ENCODE data around the gene SLAMF6.
"Not testable (repeated sequence)": the region's sequence is repeated elsewhere in the genome, so short reads cannot be mapped to it uniquely, and the experiment has no call there.

The SLAMF6 gene

DNA sequence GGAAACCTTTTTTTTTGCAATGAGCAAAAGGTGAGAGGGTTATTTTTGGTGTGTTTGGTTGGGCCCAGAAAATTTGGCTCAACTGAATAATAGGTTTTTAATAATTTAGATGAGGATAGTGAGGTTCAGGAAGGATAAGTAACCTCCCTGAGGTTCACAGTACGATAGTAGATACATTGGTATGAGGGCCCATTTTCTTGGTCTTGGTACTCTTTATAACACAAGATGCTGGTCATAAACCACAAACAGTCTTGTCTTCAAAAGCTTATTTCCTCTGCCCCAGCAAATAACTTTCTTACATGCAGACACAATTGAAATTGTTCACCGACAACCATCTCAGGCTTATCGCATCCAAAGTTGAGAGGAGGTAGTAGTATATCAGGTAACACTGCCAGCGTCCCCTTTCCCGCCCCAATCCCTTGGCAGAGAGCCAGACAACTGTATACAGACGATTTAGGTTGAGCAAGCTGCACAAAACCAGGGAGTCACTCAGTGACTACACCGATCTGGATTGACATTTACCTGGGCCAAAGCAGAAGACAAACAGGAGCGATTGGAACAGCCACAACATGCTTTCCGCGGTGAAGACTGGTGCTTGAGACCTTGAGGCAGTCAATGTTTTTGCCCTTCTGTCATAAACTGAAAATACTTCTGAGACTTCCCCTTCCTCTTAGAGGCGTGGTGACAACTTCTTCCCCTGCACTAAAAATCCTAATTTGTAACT is at the start of gene SLAMF6:
Gene SLAMF6, minus strand, starts transcription at position 634 of the 724 bp plus-strand sequence. Its CDS starts 63 bp downstream, at position 571.
- FAIRE-seq (peak; percentile 98), DNase-seq (ENCODE audit: insufficient read length, low spot score) (no peak)

DNA sequence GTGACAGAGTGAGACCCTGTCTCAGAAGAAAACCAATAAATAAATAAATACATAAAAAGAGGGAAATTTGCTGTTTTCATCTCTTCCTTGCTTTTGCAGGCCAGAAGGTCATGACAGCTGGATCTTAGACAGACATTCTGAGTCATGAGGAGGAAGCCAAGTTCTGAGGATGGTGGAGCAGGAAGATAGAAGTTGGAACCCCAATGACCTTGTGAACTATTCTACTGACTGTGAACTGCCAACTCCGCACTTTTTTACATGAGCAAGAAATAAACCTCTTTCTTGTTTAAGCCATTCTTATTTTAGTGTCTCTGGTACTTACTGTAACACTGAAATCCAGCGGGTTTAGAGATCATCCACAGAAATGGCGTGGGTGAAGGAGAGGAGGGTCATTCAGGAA is 47.8 kb upstream of the SLAMF6 start:
- no peak for FAIRE-seq

DNA sequence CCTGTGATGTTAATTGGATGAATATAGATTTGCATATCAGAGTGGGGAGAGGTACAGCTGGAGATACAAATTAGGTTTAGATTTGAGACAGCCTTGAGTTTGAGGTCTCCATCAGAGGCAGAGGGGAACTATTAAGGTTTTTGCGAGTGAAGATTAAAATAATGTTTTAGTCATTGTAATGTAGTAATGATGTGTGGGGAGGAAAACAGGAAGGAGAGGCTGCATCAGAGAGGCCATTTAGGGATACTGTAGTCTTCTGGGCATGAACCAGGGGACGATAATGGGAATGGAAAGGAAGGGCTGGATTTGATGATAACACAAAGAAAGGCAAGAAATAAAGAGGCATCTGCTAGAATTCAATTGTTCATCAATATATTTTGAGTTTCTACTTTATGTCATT is 46.8 kb upstream of the SLAMF6 start:
- no peak for DNase-seq (ENCODE audit: insufficient read length, low spot score)
- peak; percentile 53 for FAIRE-seq

More for the DNA sequence above, 47.8 kb upstream of the SLAMF6 start:
- DNase-seq (ENCODE audit: insufficient read length, low spot score) = no peak

DNA sequence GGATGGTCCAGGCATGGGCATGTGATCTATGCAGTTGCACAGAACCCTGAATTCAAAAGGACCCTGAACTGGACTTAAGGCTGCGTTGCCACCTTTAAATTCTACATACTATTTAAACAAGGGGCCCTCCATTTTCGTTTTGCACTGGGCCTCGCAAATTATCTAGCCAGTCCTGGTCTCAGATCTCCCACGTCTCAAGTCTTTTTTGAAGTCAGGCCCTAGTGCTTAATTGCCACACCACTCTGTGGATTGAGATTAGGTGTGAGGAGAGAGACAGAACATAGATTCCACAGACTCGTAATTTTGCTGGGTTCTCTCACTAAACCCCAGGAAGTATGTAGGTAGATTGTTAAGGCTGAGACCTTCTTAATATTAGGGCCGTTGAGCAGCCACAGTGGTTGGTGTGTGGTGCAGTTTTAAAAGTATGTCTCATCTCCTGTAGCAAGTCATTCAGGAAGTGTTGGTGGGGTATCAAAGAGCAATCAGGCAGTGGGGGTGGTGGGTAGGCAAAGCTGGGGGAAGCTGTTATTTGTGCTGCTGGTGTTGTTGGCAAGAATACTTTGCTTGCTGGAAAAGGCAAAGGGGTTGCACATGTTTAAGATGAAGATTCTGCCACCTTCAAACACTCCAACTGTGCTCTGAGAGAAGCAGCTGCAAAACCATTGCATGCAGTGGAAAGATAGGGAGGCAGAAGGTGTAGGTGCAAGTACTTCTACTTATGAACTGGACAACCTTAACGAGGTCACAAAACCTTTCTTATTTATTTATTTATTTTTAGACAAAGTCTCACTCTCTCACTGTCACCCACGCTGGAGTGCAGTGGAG is 45.0 kb upstream of the SLAMF6 start:
- no peak for DNase-seq (ENCODE audit: insufficient read length, low spot score)
- FAIRE-seq = peak; percentile 93

DNA sequence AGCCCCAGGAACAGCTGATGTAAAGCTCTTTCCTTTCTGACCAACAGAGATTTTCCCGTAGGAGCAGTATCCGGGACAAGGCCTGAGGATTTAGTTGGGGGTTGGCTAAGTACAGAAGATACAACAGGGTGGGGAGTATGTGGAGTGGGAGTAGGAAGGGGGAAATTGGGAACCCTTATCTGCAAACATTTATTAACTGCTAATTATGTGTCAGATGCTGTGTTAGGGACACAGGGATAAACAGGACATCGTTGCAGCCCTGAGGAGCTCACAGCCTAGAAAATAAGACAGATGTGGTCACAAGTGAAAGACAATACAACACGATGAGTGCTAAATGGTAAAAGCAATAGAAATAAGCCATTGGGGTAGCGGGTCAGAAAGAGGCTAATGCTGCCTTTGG is 44.3 kb upstream of the SLAMF6 start:
- FAIRE-seq = peak; percentile 44
- no peak for DNase-seq (ENCODE audit: insufficient read length, low spot score)

DNA sequence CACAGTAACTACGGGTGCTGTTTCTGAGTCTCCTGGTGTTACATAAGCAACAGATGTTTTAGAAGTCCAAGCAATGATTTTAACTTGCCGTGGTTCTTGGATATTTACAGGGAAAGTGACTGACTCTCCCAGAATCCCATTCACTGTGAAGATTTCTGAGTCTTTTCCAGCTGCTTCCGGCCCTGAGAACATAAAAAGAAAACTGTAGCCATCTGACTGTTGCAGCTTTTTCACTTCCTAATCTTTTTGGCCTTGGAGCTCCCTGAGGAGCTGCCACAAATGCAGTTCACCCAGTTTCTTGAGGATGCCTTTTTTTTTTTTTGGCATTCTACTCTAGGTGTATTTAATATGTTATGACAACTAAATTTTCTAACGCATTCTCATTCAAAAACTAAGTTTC is 42.5 kb upstream of the SLAMF6 start:
- no peak for DNase-seq (ENCODE audit: insufficient read length, low spot score)

DNA sequence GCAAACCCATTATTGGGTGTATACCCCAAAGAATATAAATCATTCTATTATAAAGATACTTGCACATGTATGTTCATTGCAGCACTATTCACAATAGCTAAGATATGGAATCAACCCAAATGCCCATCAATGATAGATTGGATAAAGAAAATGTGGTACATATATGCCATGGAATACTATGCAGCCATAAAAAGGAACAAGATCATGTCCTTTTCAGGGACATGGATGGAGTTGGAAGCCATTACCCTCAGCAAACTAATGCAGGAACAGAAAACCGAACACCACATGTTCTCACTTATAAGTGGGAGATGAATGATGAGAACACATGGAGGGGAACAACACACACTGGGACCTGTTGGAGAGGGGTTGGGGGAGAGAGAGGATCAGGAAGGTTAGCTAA is 40.2 kb upstream of the SLAMF6 start:
- not testable (repeated sequence) for DNase-seq (ENCODE audit: insufficient read length, low spot score); FAIRE-seq

More for the DNA sequence above, 42.5 kb upstream of the SLAMF6 start:
- no peak for FAIRE-seq

DNA sequence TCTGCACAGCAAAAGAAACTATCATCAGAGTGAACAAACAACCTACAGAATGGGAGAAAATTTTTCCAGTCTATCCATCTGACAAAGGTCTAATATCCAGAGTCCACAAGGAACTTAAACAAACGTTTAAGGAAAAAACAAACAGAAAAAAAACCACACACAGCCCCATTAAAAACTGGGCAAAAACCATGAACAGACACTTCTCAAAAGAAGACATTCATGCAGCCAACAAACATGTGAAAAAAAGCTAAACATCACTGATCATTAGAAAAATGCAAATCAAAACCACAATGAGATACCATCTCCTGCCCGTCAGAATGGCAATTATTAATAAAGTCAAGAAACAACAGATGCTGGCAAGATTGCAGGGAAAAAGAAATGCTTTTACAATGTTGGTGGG is 39.7 kb upstream of the SLAMF6 start:
- not testable (repeated sequence) for DNase-seq (ENCODE audit: insufficient read length, low spot score); FAIRE-seq

DNA sequence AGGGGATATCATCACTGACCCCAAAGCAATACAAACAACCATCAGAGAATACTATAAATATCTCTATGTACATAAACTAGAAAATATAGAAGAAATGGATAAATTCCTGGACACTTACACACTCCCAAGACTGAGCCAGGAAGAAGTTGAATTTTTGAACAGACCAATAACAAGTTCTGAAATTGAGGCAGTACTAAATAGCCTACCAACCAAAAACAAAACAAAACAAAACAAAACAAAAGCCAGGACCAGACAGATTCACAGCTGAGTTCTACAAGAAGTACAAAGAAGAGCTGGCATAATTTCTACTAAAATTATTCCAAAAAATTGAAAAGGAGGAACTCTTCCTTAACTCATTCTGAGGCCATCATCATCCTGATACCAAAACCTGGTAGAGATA is 37.8 kb upstream of the SLAMF6 start:
- DNase-seq (ENCODE audit: insufficient read length, low spot score) (no peak), FAIRE-seq (peak; percentile 53)

DNA sequence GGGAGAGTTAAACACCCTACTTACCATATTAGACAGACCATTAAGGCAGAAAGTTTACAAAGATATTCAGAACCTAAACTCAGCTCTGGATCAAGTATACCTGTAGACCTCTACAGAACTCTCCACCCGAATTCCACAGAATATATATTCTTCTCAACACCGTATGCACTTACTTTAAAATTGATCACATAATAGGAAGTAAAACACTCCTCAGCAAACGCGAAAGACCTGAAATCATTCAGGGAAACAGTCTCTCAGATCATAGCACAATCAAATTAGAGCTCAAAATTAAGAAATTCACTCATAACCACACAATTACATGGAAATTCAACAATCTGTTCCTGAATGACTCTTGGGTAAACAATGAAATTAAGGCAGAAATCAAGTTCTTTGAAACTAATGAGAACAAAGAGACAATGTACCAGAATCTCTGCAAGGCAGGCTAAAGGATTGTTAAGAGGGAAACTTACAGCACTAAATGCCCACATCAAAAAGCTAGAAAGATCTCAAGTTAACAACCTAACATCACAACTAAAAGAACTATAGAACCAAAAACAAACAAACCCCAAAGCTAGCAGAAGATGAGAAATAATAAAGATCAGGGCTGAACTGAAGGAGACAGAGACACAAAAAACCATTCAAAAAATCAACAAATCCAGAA is 37.1 kb upstream of the SLAMF6 start:
- no peak for DNase-seq (ENCODE audit: insufficient read length, low spot score)
- no peak for FAIRE-seq

DNA sequence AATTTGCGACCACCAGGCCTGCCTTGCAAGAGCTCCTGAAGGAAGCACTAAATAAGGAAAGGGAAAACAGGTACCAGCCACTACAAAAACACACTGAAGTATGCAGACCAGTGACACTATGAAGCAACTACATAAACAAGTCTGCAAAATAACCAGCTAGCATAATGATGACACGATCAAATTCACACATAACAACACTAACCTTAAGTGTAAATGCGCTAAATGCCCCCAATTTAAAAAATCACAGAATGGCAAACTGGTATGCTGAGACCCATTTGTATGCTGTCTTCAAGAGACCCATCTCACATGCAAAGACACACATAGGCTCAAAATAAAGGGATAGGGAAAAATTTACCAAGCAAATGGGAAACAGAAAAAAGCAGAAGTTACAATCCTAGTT is 36.4 kb upstream of the SLAMF6 start:
- not testable (repeated sequence) for FAIRE-seq; DNase-seq (ENCODE audit: insufficient read length, low spot score)

DNA sequence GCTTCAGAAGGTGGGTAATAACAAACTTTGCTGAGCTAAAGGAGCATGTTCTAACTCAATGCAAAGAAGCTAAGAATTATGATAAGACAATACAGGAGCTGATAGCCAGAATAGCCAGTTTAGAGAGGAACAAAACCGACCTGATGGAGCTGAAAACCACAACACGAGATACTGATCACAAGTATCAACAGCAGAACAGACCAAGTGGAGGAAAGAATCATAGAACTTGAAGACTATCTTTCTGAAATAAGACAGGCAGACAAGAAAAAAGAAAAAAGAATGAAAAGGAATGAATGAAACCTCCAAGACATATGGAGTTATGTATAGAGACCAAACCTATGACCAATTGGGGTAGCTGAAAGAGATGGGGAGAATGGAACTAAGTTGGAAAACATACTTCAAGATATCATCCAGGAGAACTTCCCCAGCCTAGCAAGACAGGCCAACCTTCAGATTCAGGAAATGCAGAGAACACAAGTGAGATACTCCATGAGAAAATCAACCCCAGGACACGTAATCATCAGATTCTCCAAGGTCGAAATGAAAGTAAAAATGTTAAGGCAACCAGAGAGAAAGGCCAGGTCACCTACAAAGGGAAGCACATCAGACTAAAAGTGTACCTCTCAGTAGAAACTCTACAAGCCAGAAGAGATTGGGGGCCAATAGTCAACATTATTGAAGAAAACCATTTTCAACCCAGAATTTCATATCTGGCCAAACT is 35.8 kb upstream of the SLAMF6 start:
- DNase-seq (ENCODE audit: insufficient read length, low spot score) (no peak), FAIRE-seq (peak; percentile 76)

DNA sequence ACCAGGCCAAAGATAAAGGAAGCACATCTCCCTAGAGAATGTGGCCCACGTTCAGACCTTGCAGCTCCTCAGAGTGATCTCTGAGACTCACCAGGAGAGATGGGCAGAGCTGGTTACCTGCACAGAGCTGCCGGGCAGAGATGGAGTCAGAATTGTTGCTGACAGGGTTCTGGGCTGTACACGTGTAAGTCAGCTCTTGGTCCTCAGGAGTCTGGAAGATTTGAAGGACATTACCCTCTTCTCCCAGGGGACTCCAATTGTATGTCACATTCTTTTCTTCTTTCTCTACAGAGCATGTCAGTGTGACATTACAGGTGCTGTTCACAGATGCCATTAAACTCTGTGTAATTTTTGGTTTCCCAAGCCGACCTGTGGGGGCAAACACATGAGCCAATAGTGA is 30.7 kb upstream of the SLAMF6 start:
- FAIRE-seq (no peak), DNase-seq (ENCODE audit: insufficient read length, low spot score) (no peak)

DNA sequence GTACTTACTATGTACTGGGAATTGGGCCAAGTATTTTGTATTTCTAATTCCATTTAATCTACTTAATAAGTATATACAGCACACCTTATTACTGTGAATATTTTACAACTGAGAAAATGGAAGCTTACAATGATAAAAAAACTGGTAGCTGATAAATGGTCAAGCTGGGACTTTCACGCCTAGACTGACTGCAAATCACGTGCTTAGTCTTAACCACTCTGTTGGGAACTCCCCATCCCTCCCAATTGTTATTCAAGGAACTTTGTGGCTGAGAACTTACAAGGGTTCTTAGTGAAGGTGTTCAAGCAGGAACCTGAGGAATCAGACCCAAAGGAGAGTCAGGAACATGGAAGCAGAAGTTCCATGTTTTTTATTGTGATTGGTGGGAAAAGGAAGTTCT is 29.4 kb upstream of the SLAMF6 start:
- FAIRE-seq (peak; percentile 83), DNase-seq (ENCODE audit: insufficient read length, low spot score) (no peak)

DNA sequence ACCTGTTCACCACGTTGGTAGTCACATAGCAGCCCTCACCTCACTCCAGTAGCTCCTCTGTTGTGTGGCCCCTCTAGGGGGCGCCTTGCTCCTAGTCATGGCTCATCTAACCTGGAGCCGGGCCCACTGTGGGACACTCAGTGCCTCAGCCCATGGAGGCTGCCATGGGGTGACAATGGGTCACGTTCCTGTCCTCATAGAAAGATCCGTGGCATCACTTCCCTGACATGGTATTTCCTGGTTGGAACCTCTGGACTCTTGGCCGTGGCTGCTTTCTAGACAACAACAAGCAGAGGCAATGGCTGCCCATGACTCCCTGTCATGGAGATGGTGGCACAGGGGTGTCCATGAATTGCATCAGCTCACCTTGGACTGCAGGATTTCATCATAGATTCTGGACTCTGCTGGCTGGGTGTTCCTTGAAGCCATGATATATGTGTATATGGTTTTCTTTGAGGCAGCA is 27.5 kb upstream of the SLAMF6 start:
- DNase-seq (ENCODE audit: insufficient read length, low spot score) (no peak), FAIRE-seq (peak; percentile 11)

DNA sequence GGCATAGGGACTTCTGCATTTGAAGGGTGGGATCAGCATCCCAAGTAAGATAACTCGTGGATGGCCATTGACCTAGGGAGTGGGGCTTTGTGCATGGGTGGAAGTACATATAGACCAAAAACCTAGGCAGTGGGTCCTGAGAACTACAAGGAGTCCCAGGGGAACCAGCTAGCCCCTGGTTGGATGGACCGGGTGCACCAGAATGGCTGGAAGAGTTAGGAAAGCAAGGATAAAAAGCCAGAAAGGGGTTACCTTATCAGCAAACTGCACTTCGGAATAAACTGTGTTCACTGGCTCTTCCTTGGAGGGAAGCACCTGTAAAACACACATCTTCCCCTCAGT is 26.6 kb upstream of the SLAMF6 start:
- FAIRE-seq = no peak
- DNase-seq (ENCODE audit: insufficient read length, low spot score) = no peak

DNA sequence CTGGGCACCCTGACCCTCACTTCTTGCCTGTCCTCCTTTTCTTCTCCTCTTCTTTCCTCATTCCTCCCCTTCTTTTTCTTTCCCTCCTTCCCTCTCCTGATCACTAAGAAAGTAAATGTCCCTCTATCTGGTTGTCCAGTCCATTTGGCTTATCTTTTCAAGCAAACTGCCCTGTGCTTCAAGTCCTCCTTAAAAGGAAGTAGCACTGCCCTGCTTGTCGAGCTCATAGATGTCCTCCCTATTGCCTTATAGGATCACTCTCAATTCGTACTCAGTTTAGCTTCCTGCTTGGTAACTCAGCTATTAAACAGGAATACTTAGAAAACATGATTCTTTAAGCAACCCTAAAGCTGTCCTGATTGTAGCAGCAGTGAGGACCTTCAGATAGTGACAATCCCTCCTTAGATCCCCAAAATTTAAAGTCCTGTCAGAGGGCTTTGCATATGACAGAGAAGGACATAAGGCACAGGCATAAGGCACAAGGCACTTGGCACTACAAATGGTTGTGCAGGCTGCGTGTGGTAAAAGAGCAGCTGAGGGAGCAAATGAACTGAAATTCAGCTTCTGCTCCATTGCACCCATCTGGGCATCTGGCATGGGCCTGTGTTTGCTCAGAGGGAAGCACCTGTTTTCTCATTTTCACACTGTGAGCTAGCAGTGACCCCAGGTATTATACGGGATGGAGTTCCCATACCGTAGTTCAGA is 26.1 kb upstream of the SLAMF6 start:
- FAIRE-seq = peak; percentile 96
- DNase-seq (ENCODE audit: insufficient read length, low spot score) = no peak

DNA sequence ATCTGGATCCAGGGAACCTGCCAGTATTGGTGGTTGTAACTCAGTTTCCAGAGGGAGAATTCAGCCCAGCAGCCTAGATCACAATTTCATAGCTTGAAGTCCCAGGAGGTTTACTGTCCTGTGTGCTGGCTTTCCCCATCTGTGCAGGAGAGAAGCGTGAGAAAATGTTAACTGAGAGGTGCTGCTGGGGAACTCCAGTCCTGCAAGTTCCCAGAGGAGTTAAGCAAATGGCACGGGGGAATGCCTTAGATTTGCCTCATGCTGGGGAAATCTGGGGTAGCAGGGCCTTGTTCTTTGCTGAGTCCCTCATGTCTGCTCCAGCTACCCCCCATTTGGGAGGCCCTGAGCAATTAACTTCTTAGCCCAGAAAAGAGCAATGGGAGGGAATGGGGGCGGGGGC is 25.1 kb upstream of the SLAMF6 start:
- FAIRE-seq (peak; percentile 98), DNase-seq (ENCODE audit: insufficient read length, low spot score) (no peak)

DNA sequence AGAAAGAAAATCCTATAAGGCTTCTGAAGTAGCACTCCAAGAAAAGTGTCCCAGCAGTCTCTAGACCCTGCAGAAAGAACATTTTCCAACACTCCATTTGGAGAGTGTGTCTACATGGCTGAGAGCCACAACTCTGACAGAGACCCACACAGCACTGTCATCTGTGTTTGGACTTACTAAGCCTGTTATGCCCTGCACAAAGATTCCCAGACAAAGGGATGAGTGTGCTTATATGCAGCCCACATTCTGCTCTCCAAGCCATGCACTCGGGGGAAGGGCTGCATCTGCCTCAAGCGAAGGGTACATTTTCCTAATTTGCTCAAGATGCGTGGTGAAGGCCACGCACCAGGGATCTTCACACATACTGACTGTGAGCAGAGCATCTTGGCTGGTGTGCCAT is 24.4 kb upstream of the SLAMF6 start:
- DNase-seq (ENCODE audit: insufficient read length, low spot score) (no peak), FAIRE-seq (no peak)

DNA sequence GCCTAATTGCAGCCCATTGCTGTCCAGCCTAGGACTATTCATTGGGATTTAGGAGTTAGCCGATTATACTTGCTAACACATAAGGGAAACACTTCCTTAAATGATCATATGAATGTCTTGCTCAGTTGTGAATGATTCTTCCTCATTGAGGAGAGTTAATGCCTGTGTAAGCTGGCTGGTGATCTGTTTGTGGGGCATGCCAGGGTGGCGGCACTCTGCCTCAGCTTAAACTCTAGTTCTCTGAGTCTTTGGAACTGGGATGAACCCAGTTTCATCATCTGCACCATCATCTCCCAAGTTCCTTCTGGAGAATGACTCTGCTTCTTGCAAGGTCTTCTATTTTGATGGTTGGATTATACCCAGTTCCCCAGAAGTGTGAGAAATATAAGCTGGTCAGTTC is 23.9 kb upstream of the SLAMF6 start:
- FAIRE-seq = peak; percentile 92

More for the DNA sequence above, 23.9 kb upstream of the SLAMF6 start:
- DNase-seq (ENCODE audit: insufficient read length, low spot score) = no peak

Data from GM19239 (cell line).